K562 (cell line): Measurements from ENCODE around the gene FFAR1. TPM values are rescaled to one million over a fixed set of nuclear protein-coding genes. Genes with fewer than 3 reads are reported as not detected.

Source experiments
- BRF1 ChIP-seq: IDR thresholded peaks from 3 replicates; pipeline ENCODE4 v1.6.1; 2011; ENCODE audit warnings: borderline replicate concordance, mild to moderate bottlenecking; ENCODE audit not compliant: insufficient read length; ENCODE audit errors: extremely low read depth
- REST ChIP-seq, 2 experiments: fragments of 450-650 bp; formaldehyde crosslinking in 1 of 2; IDR thresholded peaks; 2 replicates each; pipeline versions ENCODE4 v1.4.0 to v1.6.1; 2014 to 2020; ENCODE audit warnings: mild to moderate bottlenecking in 2 of 2, borderline replicate concordance in 1 of 2, low read depth in 1 of 2
- polyA plus RNA-seq, 8 experiments: library from polyadenylated mRNA; depleted of rRNA in 4 of 8; stranded (reverse) in 5 of 8; unstranded in 3 of 8; fragments of >200 nt; fragmentation: Nextera tagmentation in 2 of 8; fragmentation: Illumina TruSeq in 1 of 8; extraction: Ambion mirVana in 2 of 8; extraction: Trizol in 1 of 8; gene quantifications; 2 replicates each; pipeline versions ENCODE4 v1.2.1 to v1.2.3, GENCODE V29; 2011 to 2014; ENCODE audit warnings: inconsistent platforms in 1 of 8, missing spikeins in 1 of 8
- total RNA-seq, 7 experiments: library from RNA; depleted of rRNA in 6 of 7; stranded (reverse); fragments of >200 nt in 6 of 7; fragmentation: Illumina TruSeq in 2 of 7; extraction: Trizol in 2 of 7; gene quantifications; 2 replicates each; pipeline versions ENCODE4 v1.2.1 to v1.2.3, GENCODE V29; 2011 to 2021; ENCODE audit warnings: low replicate concordance in 1 of 7
- TF ChIP-seq, protein P1 (sequence below), 3 experiments: IDR thresholded peaks in 2 of 3; conservative IDR thresholded peaks in 1 of 3; 2 replicates each; pipeline ENCODE4 v1.5.1; 2011 to 2012; ENCODE audit warnings: low read length in 3 of 3, mild to moderate bottlenecking in 3 of 3, control low read depth in 2 of 3, improper control_type of control experiment in 1 of 3, inconsistent platforms in 1 of 3, low read depth in 1 of 3, mixed read lengths in 1 of 3, moderate library complexity in 1 of 3; ENCODE audit not compliant: insufficient read depth in 2 of 3

The FFAR1 gene
- total and polyA plus RNA-seq, 9 of the 15 experiments (the other 6 are each of a cell fraction or from before 2014, with no cell fraction given) = not detected

DNA sequence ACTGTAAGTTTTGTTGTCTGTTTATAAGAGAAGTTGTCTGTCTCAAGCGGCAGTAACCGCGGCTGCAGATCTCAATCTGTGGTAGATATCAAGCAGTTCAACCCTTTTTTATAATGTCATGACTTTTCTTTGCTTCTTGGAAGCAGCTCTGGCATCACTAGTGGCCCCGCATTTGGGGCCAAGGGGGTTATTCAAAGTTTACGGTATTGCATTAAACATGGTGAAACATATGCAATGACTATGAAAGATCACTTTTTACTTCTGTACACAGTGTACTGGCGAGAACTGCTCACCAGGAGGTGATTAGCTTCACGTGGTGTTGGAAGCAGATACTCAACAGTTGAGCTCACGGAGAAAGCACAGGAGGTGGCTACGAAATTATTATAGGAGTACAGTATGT is 5.9 kb downstream of the FFAR1 start (continued):
- TF ChIP-seq, protein P1, sequence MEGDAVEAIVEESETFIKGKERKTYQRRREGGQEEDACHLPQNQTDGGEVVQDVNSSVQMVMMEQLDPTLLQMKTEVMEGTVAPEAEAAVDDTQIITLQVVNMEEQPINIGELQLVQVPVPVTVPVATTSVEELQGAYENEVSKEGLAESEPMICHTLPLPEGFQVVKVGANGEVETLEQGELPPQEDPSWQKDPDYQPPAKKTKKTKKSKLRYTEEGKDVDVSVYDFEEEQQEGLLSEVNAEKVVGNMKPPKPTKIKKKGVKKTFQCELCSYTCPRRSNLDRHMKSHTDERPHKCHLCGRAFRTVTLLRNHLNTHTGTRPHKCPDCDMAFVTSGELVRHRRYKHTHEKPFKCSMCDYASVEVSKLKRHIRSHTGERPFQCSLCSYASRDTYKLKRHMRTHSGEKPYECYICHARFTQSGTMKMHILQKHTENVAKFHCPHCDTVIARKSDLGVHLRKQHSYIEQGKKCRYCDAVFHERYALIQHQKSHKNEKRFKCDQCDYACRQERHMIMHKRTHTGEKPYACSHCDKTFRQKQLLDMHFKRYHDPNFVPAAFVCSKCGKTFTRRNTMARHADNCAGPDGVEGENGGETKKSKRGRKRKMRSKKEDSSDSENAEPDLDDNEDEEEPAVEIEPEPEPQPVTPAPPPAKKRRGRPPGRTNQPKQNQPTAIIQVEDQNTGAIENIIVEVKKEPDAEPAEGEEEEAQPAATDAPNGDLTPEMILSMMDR (IDR thresholded peaks at IDR 0.05 in 2 of 3, conservative IDR thresholded peaks at IDR 0.05 in 1 of 3; ENCODE audit: insufficient read depth in 2 of 3, low read depth in 1 of 3, low read length in 3 of 3) = peak in 1 of 3 experiments; percentile 18; a peak in 1 of 6 replicates
- TF ChIP-seq REST (IDR thresholded peaks at IDR 0.05; ENCODE audit: borderline replicate concordance) (peak; percentile 60), REST (CRISPR knock-in tag; IDR thresholded peaks at IDR 0.05; ENCODE audit: low read depth) (no peak), BRF1 (no peak)
